ACC112 (cell line): ENCODE measurements around the gene SPRY1.

Source experiments
- H2AFZ ChIP-seq: fragments of 200-600 bp; sonication (generic); one replicate; pipeline ENCODE4 v1.6.0; 2017; ENCODE audit warnings: antibody characterized with exemption, low read length; ENCODE audit not compliant: unreplicated experiment
- H3K27ac ChIP-seq: fragments of 200-600 bp; sonication (generic); 2 replicates; pipeline ENCODE4 v1.5.1; 2014; ENCODE audit warnings: low read depth, mild to moderate bottlenecking, antibody characterized with exemption, low read length, moderate library complexity
- H3K27me3 ChIP-seq: fragments of 200-600 bp; sonication (generic); 2 replicates; pipeline ENCODE4 v1.6.1; 2014; ENCODE audit warnings: mild to moderate bottlenecking, antibody characterized with exemption, low read length, moderate library complexity, mixed read lengths; ENCODE audit not compliant: insufficient read depth
- H3K36me3 ChIP-seq: fragments of 200-600 bp; sonication (generic); 2 replicates; pipeline ENCODE4 v1.6.1; 2016; ENCODE audit warnings: mild to moderate bottlenecking, antibody characterized with exemption, low read length, moderate library complexity, mixed read lengths; ENCODE audit not compliant: insufficient read depth
- H3K4me1 ChIP-seq: fragments of 200-600 bp; sonication (generic); one replicate; pipeline ENCODE4 v1.6.1; 2016; ENCODE audit warnings: low read length, mixed read lengths; ENCODE audit not compliant: insufficient read depth, unreplicated experiment, control insufficient read depth
- H3K4me3 ChIP-seq: fragments of 200-600 bp; sonication (generic); 2 replicates; pipeline ENCODE4 v1.5.1; 2014; ENCODE audit warnings: mild to moderate bottlenecking, low read depth, low read length
- H3K79me2 ChIP-seq: fragments of 200-600 bp; sonication (generic); one replicate; pipeline ENCODE4 v1.6.0; 2016; ENCODE audit warnings: low read length; ENCODE audit not compliant: control insufficient read depth, unreplicated experiment, insufficient read depth

The SPRY1 gene

GRCh38 chr4:123444290-123444731 lies 47.7 kb downstream of the SPRY1 start:
- no peaks in the 10 kb centered on the region for H3K79me2 ChIP-seq
- H3K4me3 ChIP-seq = no peak overlapping the region
- no peak overlapping the region for H3K27ac ChIP-seq
- no peaks in the 10 kb centered on the region for H3K27me3 ChIP-seq
- peaks cover 3% of the 10 kb centered on the region for H3K4me1 ChIP-seq
- no peak overlapping the region for H2AFZ ChIP-seq
- H3K36me3 ChIP-seq = no peaks in the 10 kb centered on the region

- no peaks in the 10 kb centered on the region for H3K27me3 ChIP-seq
- H3K4me1 ChIP-seq = peaks cover 9% of the 10 kb centered on the region
- H3K4me3 ChIP-seq = no peak overlapping the region
- no peak overlapping the region for H3K27ac ChIP-seq
- H3K79me2 ChIP-seq = no peaks in the 10 kb centered on the region
- H2AFZ ChIP-seq = no peak overlapping the region
- no peaks in the 10 kb centered on the region for H3K36me3 ChIP-seq
These were observed 50.4 kb downstream of the SPRY1 start for GRCh38 chr4:123446865-123447474.

- Histone ChIP-seq H3K27me3 (no peaks in the 10 kb centered on the region), H3K4me3 (peak overlapping the region; percentile 8; the same call in 1 of the 2 replicates), H3K27ac (peak overlapping the region; percentile 16; the same call in 1 of the 2 replicates), H2AFZ (no peak overlapping the region), H3K36me3 (no peaks in the 10 kb centered on the region), H3K79me2 (no peaks in the 10 kb centered on the region), H3K4me1 (peaks cover 21% of the 10 kb centered on the region)
These were observed 52.8 kb downstream of the SPRY1 start for GRCh38 chr4:123449362-123449761.

GRCh38 chr4:123449780-123450179 lies 53.2 kb downstream of the SPRY1 start:
- Histone ChIP-seq H3K4me1 (peaks cover 21% of the 10 kb centered on the region), H3K36me3 (no peaks in the 10 kb centered on the region), H3K27me3 (no peaks in the 10 kb centered on the region), H3K27ac (peak overlapping the region; percentile 16; the same call in 1 of the 2 replicates), H3K4me3 (peak overlapping the region; percentile 8; the same call in 1 of the 2 replicates), H3K79me2 (no peaks in the 10 kb centered on the region), H2AFZ (no peak overlapping the region)

- Histone ChIP-seq H3K27ac (no peak overlapping the region), H3K36me3 (no peaks in the 10 kb centered on the region), H3K27me3 (no peaks in the 10 kb centered on the region), H3K79me2 (no peaks in the 10 kb centered on the region), H3K4me1 (peaks cover 21% of the 10 kb centered on the region), H3K4me3 (no peak overlapping the region), H2AFZ (no peak overlapping the region)
These were observed 53.8 kb downstream of the SPRY1 start for GRCh38 chr4:123450393-123450792.

GRCh38 chr4:123452616-123453015 lies 56.0 kb downstream of the SPRY1 start:
- Histone ChIP-seq H2AFZ (no peak overlapping the region), H3K4me1 (peaks cover 21% of the 10 kb centered on the region), H3K27me3 (no peaks in the 10 kb centered on the region), H3K79me2 (no peaks in the 10 kb centered on the region), H3K27ac (peak overlapping the region; percentile 24; the same call in 1 of the 2 replicates), H3K4me3 (no peak overlapping the region), H3K36me3 (no peaks in the 10 kb centered on the region)

GRCh38 chr4:123453061-123453680 lies 56.6 kb downstream of the SPRY1 start:
- Histone ChIP-seq H3K27ac (peak overlapping the region; percentile 24; the same call in 1 of the 2 replicates), H2AFZ (no peak overlapping the region), H3K79me2 (no peaks in the 10 kb centered on the region), H3K4me1 (peaks cover 21% of the 10 kb centered on the region), H3K4me3 (no peak overlapping the region), H3K36me3 (no peaks in the 10 kb centered on the region), H3K27me3 (no peaks in the 10 kb centered on the region)
